Fibroblast of lung (primary cell): ENCODE measurements around the gene ALG13. TPM values are rescaled to one million over a fixed set of nuclear protein-coding genes. Genes with fewer than 3 reads are reported as not detected.

Experiments
- DNase-seq, 2 donors: peaks; one replicate each; pipeline versions ENCODE4 v3.0.0 to v3.0.0-alpha.2; 2010; ENCODE audit warnings: low read depth in 2 of 2
- H2AFZ ChIP-seq: 2 replicates; pipeline ENCODE4 v1.5.1; 2012; ENCODE audit warnings: low read length, control low read depth, inconsistent platforms
- H3K27ac ChIP-seq: 2 replicates; pipeline ENCODE4 v1.5.1; 2011; ENCODE audit warnings: low read length, control low read depth; ENCODE audit not compliant: insufficient read depth
- H3K27me3 ChIP-seq: 2 replicates; pipeline ENCODE4 v1.5.1; 2011; ENCODE audit warnings: mild to moderate bottlenecking, low read length; ENCODE audit not compliant: control insufficient read depth, insufficient read depth
- H3K36me3 ChIP-seq: 2 replicates; pipeline ENCODE4 v1.5.1; 2011; ENCODE audit warnings: low read length; ENCODE audit not compliant: control insufficient read depth, insufficient read depth
- H3K4me1 ChIP-seq: 2 replicates; pipeline ENCODE4 v1.5.1; 2011; ENCODE audit warnings: low read length; ENCODE audit not compliant: control insufficient read depth, insufficient read depth; ENCODE audit errors: extremely low read depth
- H3K4me2 ChIP-seq: 2 replicates; pipeline ENCODE4 v1.5.1; 2011; ENCODE audit warnings: low read length, control low read depth; ENCODE audit not compliant: insufficient read depth; ENCODE audit errors: extremely low read depth
- H3K4me3 ChIP-seq, 4 experiments: fragments of 200-600 bp in 1 of 4; sonication (generic) in 1 of 4; replicated peaks in 1 of 4; 2 replicates each; pipeline ENCODE4 v1.5.1; 2011 to 2016; ENCODE audit warnings: low read length in 4 of 4, low read depth in 3 of 4, mild to moderate bottlenecking in 3 of 4, control low read depth in 2 of 4, inconsistent platforms in 1 of 4, mixed read lengths in 1 of 4; ENCODE audit not compliant: insufficient read depth in 1 of 4; ENCODE audit errors: control extremely low read depth in 1 of 4
- H3K79me2 ChIP-seq: 2 replicates; pipeline ENCODE4 v1.5.1; 2012; ENCODE audit warnings: mild to moderate bottlenecking, low read length, inconsistent platforms; ENCODE audit not compliant: control insufficient read depth, insufficient read depth
- H3K9ac ChIP-seq: 2 replicates; pipeline ENCODE4 v1.5.1; 2011; ENCODE audit warnings: mild to moderate bottlenecking, low read length, control low read depth; ENCODE audit not compliant: insufficient read depth
- H3K9me3 ChIP-seq: 2 replicates; pipeline ENCODE4 v1.5.1; 2012; ENCODE audit warnings: low read depth, low read length; ENCODE audit not compliant: control insufficient read depth, insufficient read depth
- H4K20me1 ChIP-seq: 2 replicates; pipeline ENCODE4 v1.5.1; 2011; ENCODE audit warnings: low read length; ENCODE audit not compliant: control insufficient read depth, insufficient read depth; ENCODE audit errors: extremely low read depth
- EZH2 ChIP-seq: IDR thresholded peaks from 2 replicates; pipeline ENCODE4 v1.5.1; 2012; ENCODE audit warnings: low read length, control low read depth, mild to moderate bottlenecking; ENCODE audit errors: missing control alignments
- polyA plus RNA-seq, 2 donors: library from polyadenylated mRNA; depleted of rRNA in 1 of 2; stranded (reverse) in 1 of 2; unstranded in 1 of 2; fragments of >200 nt; gene quantifications; 2 replicates each; pipeline ENCODE4 v1.2.1, GENCODE V29; 2011 to 2012; ENCODE audit warnings: missing spikeins in 1 of 2
- total RNA-seq: library from RNA; depleted of rRNA; stranded (reverse); fragments of >200 nt; gene quantifications from 2 replicates; pipeline ENCODE4 v1.2.1, GENCODE V29; 2014
- TF ChIP-seq, protein P1 (sequence below), 2 donors: IDR thresholded peaks in 1 of 2; conservative IDR thresholded peaks in 1 of 2; 1 replicate in 1 of 2; 2 replicates in 1 of 2; pipeline ENCODE4 v1.5.1; 2011 to 2012; ENCODE audit warnings: low read length in 2 of 2, control low read depth in 1 of 2, inconsistent platforms in 1 of 2, low read depth in 1 of 2, mild to moderate bottlenecking in 1 of 2

ALG13 gene
- total and polyA plus RNA-seq, 2 donors (not counting 1 experiment from before 2014, with no cell fraction given) = 56.1 to 67.3 TPM

GRCh38 chrX:111756486-111756885 is 75.5 kb downstream of the ALG13 start:
- Histone ChIP-seq H2AFZ (no peak overlapping the region), H3K4me2 (no peak overlapping the region), H3K36me3 (no peaks in the 10 kb centered on the region), H3K9ac (no peak overlapping the region), H3K4me3 (no peak overlapping the region), H3K9me3 (no peaks in the 10 kb centered on the region), H3K79me2 (no peaks in the 10 kb centered on the region), H4K20me1 (no peaks in the 10 kb centered on the region), H3K27me3 (no peaks in the 10 kb centered on the region), H3K27ac (no peak overlapping the region), H3K4me1 (no peaks in the 10 kb centered on the region)
- no peak for DNase-seq
- TF ChIP-seq EZH2 = no peak
- TF ChIP-seq, protein P1, sequence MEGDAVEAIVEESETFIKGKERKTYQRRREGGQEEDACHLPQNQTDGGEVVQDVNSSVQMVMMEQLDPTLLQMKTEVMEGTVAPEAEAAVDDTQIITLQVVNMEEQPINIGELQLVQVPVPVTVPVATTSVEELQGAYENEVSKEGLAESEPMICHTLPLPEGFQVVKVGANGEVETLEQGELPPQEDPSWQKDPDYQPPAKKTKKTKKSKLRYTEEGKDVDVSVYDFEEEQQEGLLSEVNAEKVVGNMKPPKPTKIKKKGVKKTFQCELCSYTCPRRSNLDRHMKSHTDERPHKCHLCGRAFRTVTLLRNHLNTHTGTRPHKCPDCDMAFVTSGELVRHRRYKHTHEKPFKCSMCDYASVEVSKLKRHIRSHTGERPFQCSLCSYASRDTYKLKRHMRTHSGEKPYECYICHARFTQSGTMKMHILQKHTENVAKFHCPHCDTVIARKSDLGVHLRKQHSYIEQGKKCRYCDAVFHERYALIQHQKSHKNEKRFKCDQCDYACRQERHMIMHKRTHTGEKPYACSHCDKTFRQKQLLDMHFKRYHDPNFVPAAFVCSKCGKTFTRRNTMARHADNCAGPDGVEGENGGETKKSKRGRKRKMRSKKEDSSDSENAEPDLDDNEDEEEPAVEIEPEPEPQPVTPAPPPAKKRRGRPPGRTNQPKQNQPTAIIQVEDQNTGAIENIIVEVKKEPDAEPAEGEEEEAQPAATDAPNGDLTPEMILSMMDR (conservative IDR thresholded peaks at IDR 0.05 in 1 of 2, IDR thresholded peaks at IDR 0.05 in 1 of 2; ENCODE audit: low read depth in 1 of 2, low read length in 2 of 2) = no peak

- H3K27ac ChIP-seq = no peak overlapping the region
- no peaks in the 10 kb centered on the region for H3K79me2 ChIP-seq
- TF ChIP-seq EZH2 = no peak
- TF ChIP-seq, protein P1 (conservative IDR thresholded peaks at IDR 0.05 in 1 of 2, IDR thresholded peaks at IDR 0.05 in 1 of 2; ENCODE audit: low read depth in 1 of 2, low read length in 2 of 2) = no peak
- no peak for DNase-seq
- H3K9ac ChIP-seq = no peak overlapping the region
- H2AFZ ChIP-seq = no peak overlapping the region
- no peaks in the 10 kb centered on the region for H3K4me1 ChIP-seq
- no peaks in the 10 kb centered on the region for H3K36me3 ChIP-seq
- H3K27me3 ChIP-seq = no peaks in the 10 kb centered on the region
- H3K4me2 ChIP-seq = no peak overlapping the region
- H3K4me3 ChIP-seq = no peak overlapping the region
- H4K20me1 ChIP-seq = no peaks in the 10 kb centered on the region
- no peaks in the 10 kb centered on the region for H3K9me3 ChIP-seq
Measured at GRCh38 chrX:111759686-111760085, 78.7 kb downstream of the ALG13 start.

- TF ChIP-seq, protein P1 (conservative IDR thresholded peaks at IDR 0.05 in 1 of 2, IDR thresholded peaks at IDR 0.05 in 1 of 2; ENCODE audit: low read depth in 1 of 2, low read length in 2 of 2) = no peak
- no peak for TF ChIP-seq EZH2
- no peak for DNase-seq
- no peak overlapping the region for H2AFZ ChIP-seq
- H3K79me2 ChIP-seq = no peaks in the 10 kb centered on the region
- no peaks in the 10 kb centered on the region for H3K9me3 ChIP-seq
- no peak overlapping the region for H3K4me3 ChIP-seq
- H3K4me2 ChIP-seq = no peak overlapping the region
- no peaks in the 10 kb centered on the region for H4K20me1 ChIP-seq
- H3K4me1 ChIP-seq = no peaks in the 10 kb centered on the region
- H3K36me3 ChIP-seq = no peaks in the 10 kb centered on the region
- no peak overlapping the region for H3K9ac ChIP-seq
- no peaks in the 10 kb centered on the region for H3K27me3 ChIP-seq
- no peak overlapping the region for H3K27ac ChIP-seq
Measured at GRCh38 chrX:111761578-111762135, 80.7 kb downstream of the ALG13 start.
